Placental epithelial cell (primary cell): Measurements from ENCODE around the gene FAM187B. TPM values are rescaled to one million over a fixed set of nuclear protein-coding genes. Genes with fewer than 3 reads are reported as not detected.

ENCODE experiments used
- total RNA-seq: library from RNA; depleted of rRNA; stranded (reverse); fragments of >200 nt; gene quantifications from 2 replicates; pipeline ENCODE4 v1.2.3, GENCODE V29; 2012

The FAM187B gene
- total RNA-seq: not detected in 2 replicates

GRCh38 chr19:35228177-35228930 is at the start of gene FAM187B:
Gene FAM187B, minus strand, starts transcription at chr19:35228739. Its CDS starts 59 bp downstream, at chr19:35228680.

DNA sequence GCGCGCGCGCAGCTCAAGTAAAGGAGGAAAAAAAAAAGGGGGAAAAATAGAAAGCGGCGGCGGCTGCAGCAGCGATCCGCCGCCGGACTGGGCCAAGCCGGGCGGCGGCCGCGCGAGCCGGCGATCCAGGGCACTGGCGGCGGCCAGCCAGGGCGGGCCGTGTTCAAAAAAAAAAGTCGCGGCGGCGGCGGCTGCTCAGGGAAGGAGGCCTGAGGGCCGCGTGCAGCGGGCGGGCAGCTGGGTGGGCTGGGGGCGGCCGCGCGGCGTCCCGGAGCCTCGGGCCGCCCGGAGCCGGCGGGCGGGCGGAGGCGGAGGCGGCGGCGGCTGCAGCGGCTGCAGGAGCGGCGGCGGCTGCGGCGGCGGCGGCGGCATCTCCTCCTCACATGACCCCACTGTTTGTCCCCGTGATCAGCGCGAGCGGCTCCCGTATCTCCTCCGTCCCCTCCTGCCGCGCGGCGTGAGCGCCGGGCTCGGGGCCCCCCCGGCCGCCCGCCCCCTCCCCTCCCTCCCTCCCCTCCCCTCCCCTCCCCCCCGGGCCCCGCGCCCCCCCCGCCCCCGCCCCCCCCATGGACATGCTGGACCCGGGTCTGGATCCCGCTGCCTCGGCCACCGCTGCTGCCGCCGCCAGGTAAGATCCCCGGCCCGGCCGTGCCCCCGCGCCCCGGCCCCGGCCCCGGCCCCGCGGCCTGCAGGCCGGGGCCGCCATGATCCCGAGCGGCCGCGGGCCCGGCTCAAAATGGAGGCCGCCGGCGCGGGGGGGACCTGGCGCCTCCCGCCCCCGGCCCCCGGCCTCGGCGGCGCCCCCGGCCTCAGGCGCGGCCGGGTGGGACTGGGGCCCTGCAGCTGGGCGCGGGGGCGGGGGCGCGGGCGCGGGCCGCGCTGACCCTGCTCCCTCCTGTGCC is 40.2 kb upstream of the FAM187B start, which contains the start of gene USF2:
USF2 (plus strand) TSS at position 427 of the 902 bp plus-strand sequence; CDS start at position 567, 140 bp downstream.

GRCh38 chr19:35248310-35249145 is 20.0 kb upstream of the FAM187B start, which contains the start of gene LSR:
Gene LSR, plus strand, starts transcription at chr19:35249002. Its CDS starts 21 bp downstream, at chr19:35249023.

Other genes with a start within 250 kb of the FAM187B start
- 29.7 and 36.9 TPM in 2 replicates for gene GRAMD1A, start 228.4 kb downstream of the FAM187B start, total RNA-seq
- 0.22 and 0.79 TPM in 2 replicates for gene SCN1B, start 198.3 kb downstream of the FAM187B start, total RNA-seq
- 0.22 and 0.79 TPM in 2 replicates for gene HPN, start 187.0 kb downstream of the FAM187B start, total RNA-seq
- 0.39 TPM in 1 of 2 replicates, not detected in the other for gene FXYD3, start 112.9 kb downstream of the FAM187B start, total RNA-seq
- 0.22 and 1.2 TPM in 2 replicates for gene LGI4, start 93.7 kb downstream of the FAM187B start, total RNA-seq
- not detected in 2 replicates for gene FXYD1, start 89.9 kb downstream of the FAM187B start, total RNA-seq
- not detected in 2 replicates for gene FXYD7, start 85.5 kb downstream of the FAM187B start, total RNA-seq
- 93.8 and 133 TPM in 2 replicates for gene FXYD5, start 74.0 kb downstream of the FAM187B start, total RNA-seq
- gene LSR, start 20.3 kb upstream of the FAM187B start, total RNA-seq: 53.0 and 62.4 TPM in 2 replicates
- 64.8 and 71.2 TPM in 2 replicates for gene USF2, start 40.2 kb upstream of the FAM187B start, total RNA-seq
- gene HAMP, start 53.8 kb upstream of the FAM187B start, total RNA-seq: under 0.01 and 0.11 TPM in 2 replicates
- gene MAG, start 63.4 kb upstream of the FAM187B start, total RNA-seq: under 0.01 TPM in 1 of 2 replicates, not detected in the other
- 0.11 and 1.6 TPM in 2 replicates for gene CD22, start 100.4 kb upstream of the FAM187B start, total RNA-seq
- not detected in 2 replicates for gene FFAR1, start 119.2 kb upstream of the FAM187B start, total RNA-seq
- not detected in 2 replicates for gene FFAR3, start 129.7 kb upstream of the FAM187B start, total RNA-seq
- not detected in 2 replicates for gene GPR42, start 142.3 kb upstream of the FAM187B start, total RNA-seq
- gene FFAR2, start 219.5 kb upstream of the FAM187B start, total RNA-seq: not detected in 2 replicates